Suprapubic skin (tissue), 4 donors: ENCODE measurements around the gene F2RL1. TPM values are rescaled to one million over a fixed set of nuclear protein-coding genes. Genes with fewer than 3 reads are reported as not detected.

Experiments
- DNase-seq, 2 donors: peaks; one replicate each; pipeline ENCODE4 v3.0.0-alpha.2; 2019; ENCODE audit warnings: low spot score in 2 of 2
- H3K27ac ChIP-seq: fragments of 200-600 bp; sonication (generic); one replicate; pipeline ENCODE4 v1.5.1; 2019
- H3K27me3 ChIP-seq: fragments of 200-600 bp; sonication (generic); one replicate; pipeline ENCODE4 v1.5.1; 2019
- H3K36me3 ChIP-seq: fragments of 200-600 bp; sonication (generic); one replicate; pipeline ENCODE4 v1.5.1; 2019
- H3K4me1 ChIP-seq: fragments of 200-600 bp; sonication (generic); one replicate; pipeline ENCODE4 v1.5.1; 2019
- H3K4me3 ChIP-seq: fragments of 200-600 bp; sonication (generic); one replicate; pipeline ENCODE4 v1.5.1; 2019; ENCODE audit warnings: mild to moderate bottlenecking
- H3K9me3 ChIP-seq: fragments of 200-600 bp; sonication (generic); one replicate; pipeline ENCODE4 v1.5.1; 2019
- EP300 ChIP-seq: sonication (generic); formaldehyde crosslinking; IDR thresholded peaks from one replicate; pipeline ENCODE4 v1.6.1; 2017; ENCODE audit warnings: antibody characterized with exemption
- POLR2A ChIP-seq, 2 donors: fragments of 450-650 bp; IDR thresholded peaks; one replicate each; pipeline ENCODE4 v1.6.1; 2017; ENCODE audit warnings: antibody characterized with exemption in 2 of 2, mild to moderate bottlenecking in 2 of 2, moderate library complexity in 2 of 2
- POLR2AphosphoS5 ChIP-seq, 3 donors: sonication (generic); formaldehyde crosslinking; IDR thresholded peaks; one replicate each; pipeline ENCODE4 v1.6.1; 2017; ENCODE audit warnings: antibody characterized with exemption in 3 of 3
- WGBS: methylation state at CpG from one replicate; pipeline ENCODE4 v1.1.5; 2018; 5-methylcytosine and 5-hydroxymethylcytosine counted together
- total RNA-seq, 4 donors: library from RNA; depleted of rRNA; stranded (reverse); fragments of >200 nt; gene quantifications; one replicate each; pipeline ENCODE4 v1.1.0, GENCODE V29; 2016
- TF ChIP-seq, protein P1 (sequence below), 2 donors: fragments of 200-600 bp in 1 of 2; fragments of 450-650 bp in 1 of 2; sonication (generic) in 1 of 2; IDR thresholded peaks; one replicate each; pipeline ENCODE4 v1.5.1; 2016 to 2019; ENCODE audit warnings: antibody characterized with exemption in 2 of 2, mild to moderate bottlenecking in 1 of 2, moderate library complexity in 1 of 2

F2RL1 gene
- total RNA-seq, 4 donors from 2014 or later: 20.8 to 107 (median 77.7) TPM

DNA sequence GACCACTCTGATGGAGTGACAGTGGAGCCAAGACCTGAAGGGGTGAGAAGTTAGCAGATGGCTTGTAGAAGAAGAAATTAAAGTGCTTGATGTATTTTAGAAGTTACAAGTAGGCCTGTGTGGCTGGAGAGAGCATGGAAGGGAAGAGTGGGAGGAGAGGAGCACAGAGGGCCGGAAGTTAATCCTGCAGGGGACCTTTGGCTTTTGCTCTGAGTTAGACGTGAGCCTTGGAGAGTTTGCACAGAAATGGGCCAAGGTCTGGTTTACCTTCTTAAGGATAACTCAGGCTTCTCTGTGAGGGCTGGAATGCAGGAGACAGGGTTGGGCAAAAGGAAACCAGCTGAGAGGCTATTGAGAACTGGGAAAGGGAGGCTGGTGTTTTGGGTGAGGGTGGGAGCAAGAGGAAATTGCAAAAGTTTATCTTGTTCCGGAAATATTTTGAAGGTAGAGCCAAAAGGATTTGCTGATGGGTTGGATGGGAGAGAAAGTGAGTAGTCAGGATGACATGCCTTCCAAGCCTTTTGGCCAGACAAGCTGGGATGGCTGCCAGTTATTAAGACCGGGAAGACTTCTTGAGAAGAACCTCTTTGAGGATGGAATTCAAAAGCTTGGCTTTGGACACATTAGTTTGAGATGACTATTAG lies 17.5 kb upstream of the F2RL1 start:
- TF ChIP-seq EP300: no peak
- TF ChIP-seq POLR2AphosphoS5 (IDR thresholded peaks at IDR 0.05): no peak
- TF ChIP-seq, protein P1, sequence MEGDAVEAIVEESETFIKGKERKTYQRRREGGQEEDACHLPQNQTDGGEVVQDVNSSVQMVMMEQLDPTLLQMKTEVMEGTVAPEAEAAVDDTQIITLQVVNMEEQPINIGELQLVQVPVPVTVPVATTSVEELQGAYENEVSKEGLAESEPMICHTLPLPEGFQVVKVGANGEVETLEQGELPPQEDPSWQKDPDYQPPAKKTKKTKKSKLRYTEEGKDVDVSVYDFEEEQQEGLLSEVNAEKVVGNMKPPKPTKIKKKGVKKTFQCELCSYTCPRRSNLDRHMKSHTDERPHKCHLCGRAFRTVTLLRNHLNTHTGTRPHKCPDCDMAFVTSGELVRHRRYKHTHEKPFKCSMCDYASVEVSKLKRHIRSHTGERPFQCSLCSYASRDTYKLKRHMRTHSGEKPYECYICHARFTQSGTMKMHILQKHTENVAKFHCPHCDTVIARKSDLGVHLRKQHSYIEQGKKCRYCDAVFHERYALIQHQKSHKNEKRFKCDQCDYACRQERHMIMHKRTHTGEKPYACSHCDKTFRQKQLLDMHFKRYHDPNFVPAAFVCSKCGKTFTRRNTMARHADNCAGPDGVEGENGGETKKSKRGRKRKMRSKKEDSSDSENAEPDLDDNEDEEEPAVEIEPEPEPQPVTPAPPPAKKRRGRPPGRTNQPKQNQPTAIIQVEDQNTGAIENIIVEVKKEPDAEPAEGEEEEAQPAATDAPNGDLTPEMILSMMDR (IDR thresholded peaks at IDR 0.05): no peak
- no peak for TF ChIP-seq POLR2A (IDR thresholded peaks at IDR 0.05)
- H3K9me3 ChIP-seq: no peaks in the 10 kb centered on the region
- no peaks in the 10 kb centered on the region for H3K27me3 ChIP-seq
- H3K4me1 ChIP-seq: no peaks in the 10 kb centered on the region
- no peak overlapping the region for H3K27ac ChIP-seq
- WGBS: 36% methylated on average over 4 of the region's 4 CpGs
- H3K36me3 ChIP-seq: no peaks in the 10 kb centered on the region
- no peak for DNase-seq
- H3K4me3 ChIP-seq: no peak overlapping the region

DNA sequence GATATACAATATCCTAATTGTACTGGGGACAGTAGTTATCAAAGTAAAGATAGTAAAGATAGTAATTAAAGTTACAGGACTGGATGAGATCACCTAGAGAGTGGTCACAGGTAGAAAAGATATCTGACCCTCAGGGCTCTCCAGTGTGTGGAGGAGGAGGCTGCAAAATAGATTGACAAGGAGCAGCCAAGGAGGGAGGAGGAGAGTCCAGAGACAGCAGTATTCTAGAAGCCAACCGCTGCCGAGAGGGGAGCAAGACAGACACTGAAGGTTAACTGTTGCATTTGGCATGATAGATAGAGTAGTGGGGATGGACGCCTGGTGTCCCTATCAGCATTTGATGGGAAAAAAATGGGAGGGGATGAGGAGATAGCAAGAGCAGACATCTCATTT lies 17.0 kb upstream of the F2RL1 start:
- WGBS: 73% methylated on average over 3 of the region's 3 CpGs
- no peaks in the 10 kb centered on the region for H3K27me3 ChIP-seq
- no peaks in the 10 kb centered on the region for H3K9me3 ChIP-seq
- DNase-seq: no peak
- H3K27ac ChIP-seq: no peak overlapping the region
- no peaks in the 10 kb centered on the region for H3K36me3 ChIP-seq
- peaks cover 3% of the 10 kb centered on the region for H3K4me1 ChIP-seq
- H3K4me3 ChIP-seq: no peak overlapping the region
- TF ChIP-seq POLR2A (IDR thresholded peaks at IDR 0.05) (no peak), EP300 (no peak), POLR2AphosphoS5 (IDR thresholded peaks at IDR 0.05) (no peak)
- TF ChIP-seq, protein P1 (IDR thresholded peaks at IDR 0.05): no peak

DNA sequence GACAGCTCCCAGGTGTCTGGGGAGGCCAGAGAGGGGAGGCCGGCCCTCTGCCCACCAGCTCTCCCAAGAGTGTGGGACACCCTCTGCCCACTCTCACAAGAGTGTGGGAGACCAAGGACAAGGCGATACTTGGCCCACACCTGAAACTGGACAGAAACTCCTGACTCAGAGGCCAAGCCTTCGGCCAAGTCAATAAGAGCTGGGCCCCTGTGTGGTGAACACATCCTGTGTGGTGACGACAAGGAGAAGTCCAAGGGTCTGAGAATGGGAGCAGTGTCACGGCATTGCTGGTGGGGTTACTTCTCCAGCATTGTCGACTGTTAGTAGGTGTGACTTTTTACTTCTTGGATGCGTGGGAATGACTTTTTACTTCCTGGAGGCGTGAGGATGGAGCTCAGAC lies 14.6 kb upstream of the F2RL1 start:
- H3K4me1 ChIP-seq: peaks cover 23% of the 10 kb centered on the region

DNA sequence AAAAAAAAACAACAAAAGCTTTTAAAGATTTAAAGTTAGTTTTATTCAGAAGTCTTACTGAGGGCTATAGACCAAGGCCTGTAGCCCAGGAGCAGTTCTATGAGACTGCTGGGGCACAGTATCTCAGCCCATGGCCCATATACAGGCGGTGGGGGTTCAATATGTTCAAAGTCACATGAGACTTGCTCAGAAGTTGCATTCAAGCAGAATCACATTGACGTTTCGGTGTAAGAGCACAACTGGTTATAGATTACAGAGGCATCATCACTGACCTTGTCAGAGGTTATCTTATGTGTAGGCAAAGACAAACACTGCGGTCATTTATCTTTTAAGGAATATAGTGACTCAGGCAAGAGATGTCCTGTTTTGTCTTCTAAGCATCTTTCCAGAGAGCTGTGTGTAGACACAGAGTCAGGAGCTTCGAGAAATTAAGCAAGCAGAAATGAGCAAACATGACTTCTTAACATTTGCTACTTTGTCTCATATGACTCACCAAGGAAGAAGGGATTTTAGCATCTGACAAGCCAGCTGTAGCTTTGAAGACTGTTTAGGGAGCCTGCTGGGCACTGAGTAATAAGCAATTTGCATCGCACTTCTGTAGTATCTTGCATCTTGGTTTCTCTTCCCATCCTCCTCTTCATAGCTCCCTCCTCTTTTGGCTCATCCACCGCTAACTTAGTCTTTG lies 12.9 kb upstream of the F2RL1 start:
- DNase-seq: no peak
- WGBS: 58% methylated on average over 7 of the region's 7 CpGs
- Histone ChIP-seq H3K9me3 (no peaks in the 10 kb centered on the region), H3K4me1 (peaks cover 35% of the 10 kb centered on the region), H3K27me3 (no peaks in the 10 kb centered on the region), H3K27ac (peak overlapping the region; percentile 29), H3K4me3 (no peak overlapping the region), H3K36me3 (no peaks in the 10 kb centered on the region)
- TF ChIP-seq EP300 (no peak), POLR2AphosphoS5 (IDR thresholded peaks at IDR 0.05) (no peak), POLR2A (IDR thresholded peaks at IDR 0.05) (no peak)
- TF ChIP-seq, protein P1 (IDR thresholded peaks at IDR 0.05): no peak

More for the DNA sequence above, 14.6 kb upstream of the F2RL1 start:
- H3K27me3 ChIP-seq: no peaks in the 10 kb centered on the region
- WGBS: 90% methylated on average over 7 of the region's 8 CpGs
- H3K9me3 ChIP-seq: no peaks in the 10 kb centered on the region
- no peaks in the 10 kb centered on the region for H3K36me3 ChIP-seq
- no peak overlapping the region for H3K27ac ChIP-seq
- no peak for DNase-seq
- TF ChIP-seq, protein P1 (IDR thresholded peaks at IDR 0.05): no peak
- TF ChIP-seq POLR2AphosphoS5 (IDR thresholded peaks at IDR 0.05): no peak
- TF ChIP-seq POLR2A (IDR thresholded peaks at IDR 0.05): no peak
- no peak for TF ChIP-seq EP300
- H3K4me3 ChIP-seq: no peak overlapping the region

DNA sequence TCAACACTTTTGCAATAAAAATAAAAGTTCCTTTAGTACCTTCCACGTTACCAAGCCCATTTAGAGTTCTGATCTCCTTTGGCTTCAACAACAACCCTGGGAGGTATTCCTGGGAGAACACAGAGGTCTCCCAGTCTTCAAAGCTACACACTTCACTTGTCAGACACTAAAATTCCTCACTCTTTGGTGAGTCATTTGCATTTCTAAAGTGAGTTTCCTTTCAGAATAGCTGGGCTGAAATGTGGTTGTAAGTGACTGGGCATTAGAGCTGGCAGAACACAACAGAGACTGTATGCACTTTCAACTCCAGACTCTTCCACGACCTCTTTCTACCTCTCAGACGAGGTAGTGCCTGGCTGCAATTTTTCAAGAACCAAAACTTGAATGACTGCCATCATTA lies 11.5 kb upstream of the F2RL1 start:
- Histone ChIP-seq H3K36me3 (no peaks in the 10 kb centered on the region), H3K9me3 (no peaks in the 10 kb centered on the region), H3K27me3 (no peaks in the 10 kb centered on the region), H3K4me1 (peaks cover 37% of the 10 kb centered on the region), H3K4me3 (no peak overlapping the region), H3K27ac (peak overlapping the region; percentile 16)
- DNase-seq: no peak
- 63% methylated on average over 3 of the region's 3 CpGs for WGBS
- no peak for TF ChIP-seq EP300
- TF ChIP-seq, protein P1 (IDR thresholded peaks at IDR 0.05): no peak
